ENCODE results near the gene PLEKHB2.

Gene PLEKHB2

GRCh38 chr2:131104487-131105155 lies 515 bp upstream of the PLEKHB2 start:
- peak overlapping the region in 1 of 2 donors; percentile 96 for H3K4me3 ChIP-seq (ENCODE audit: low read length in 2 of 2)
- peaks cover 6% of the 10 kb centered on the region for H3K79me1 ChIP-seq (ENCODE audit: low read depth, low read length)
- H4K91ac ChIP-seq (ENCODE audit: low read depth, low read length, poor library complexity): no peak overlapping the region
- no peak overlapping the region for H2AK5ac ChIP-seq (ENCODE audit: low read depth, low read length)
- H2AFZ ChIP-seq (ENCODE audit: low read length): peak overlapping the region; percentile 94
- no peak overlapping the region for H2BK5ac ChIP-seq (ENCODE audit: low read length)
- no CpG with 5 or more reads among the region's 20 CpGs for WGBS, 2 donors (ENCODE audit: extremely low coverage in 2 of 2, insufficient read length in 2 of 2, insufficient replicate concordance in 1 of 2)
- no peak overlapping the region for H3K14ac ChIP-seq (ENCODE audit: low read length)
- no peak overlapping the region for H2BK15ac ChIP-seq (ENCODE audit: low read length)
- DNase-seq (ENCODE audit: low spot score): no peak
- H3K9ac ChIP-seq (ENCODE audit: low read depth, low read length, poor library complexity): no peak overlapping the region
- no peaks in the 10 kb centered on the region for H3K9me3 ChIP-seq (replicated peaks in 1 of 2; ENCODE audit: control insufficient read depth in 2 of 2, insufficient read depth in 1 of 2, low read depth in 1 of 2, low read length in 2 of 2)
- peaks cover 0 to 2% of the 10 kb centered on the region in 2 donors for H3K36me3 ChIP-seq (replicated peaks in 1 of 2; ENCODE audit: control insufficient read depth in 2 of 2, insufficient read depth in 2 of 2, low read length in 2 of 2)
- H3K4me1 ChIP-seq (ENCODE audit: control insufficient read depth in 2 of 2, insufficient read depth in 1 of 2, low read depth in 1 of 2, low read length in 2 of 2): peaks cover 3 to 6% of the 10 kb centered on the region in 2 donors
- no peak overlapping the region for H3K4ac ChIP-seq (ENCODE audit: low read length)
- H3K18ac ChIP-seq (ENCODE audit: low read length): no peak overlapping the region
- H3K27me3 ChIP-seq (ENCODE audit: control insufficient read depth in 3 of 3, insufficient read depth in 3 of 3, low read depth in 1 of 3, low read length in 3 of 3): no peaks in the 10 kb centered on the region
- H2BK120ac ChIP-seq (ENCODE audit: low read depth, low read length): no peak overlapping the region
- no peak overlapping the region for H3K23ac ChIP-seq (ENCODE audit: low read depth, low read length, poor library complexity)
- H2BK12ac ChIP-seq (ENCODE audit: low read length): no peak overlapping the region
- H4K8ac ChIP-seq (ENCODE audit: low read depth, low read length): no peak overlapping the region
- peak overlapping the region; percentile 39 for H3K4me2 ChIP-seq (ENCODE audit: insufficient read depth, low read length, poor library complexity, severe bottlenecking)
- H3K27ac ChIP-seq (replicated peaks; ENCODE audit: low read length): no peak overlapping the region

- Histone ChIP-seq H4K8ac (ENCODE audit: low read depth, low read length) (no peak overlapping the region), H4K91ac (ENCODE audit: low read depth, low read length, poor library complexity) (no peak overlapping the region), H2AK5ac (ENCODE audit: low read depth, low read length) (no peak overlapping the region), H3K36me3 (replicated peaks in 1 of 2; ENCODE audit: control insufficient read depth in 2 of 2, insufficient read depth in 2 of 2, low read length in 2 of 2) (peaks cover 0 to 2% of the 10 kb centered on the region in 2 donors), H3K9me3 (replicated peaks in 1 of 2; ENCODE audit: control insufficient read depth in 2 of 2, insufficient read depth in 1 of 2, low read depth in 1 of 2, low read length in 2 of 2) (no peaks in the 10 kb centered on the region), H3K4ac (ENCODE audit: low read length) (no peak overlapping the region), H2BK15ac (ENCODE audit: low read length) (no peak overlapping the region), H3K23ac (ENCODE audit: low read depth, low read length, poor library complexity) (no peak overlapping the region), H3K4me3 (ENCODE audit: low read length in 2 of 2) (peak overlapping the region; percentile 96), H2AFZ (ENCODE audit: low read length) (peak overlapping the region; percentile 94), H2BK12ac (ENCODE audit: low read length) (no peak overlapping the region), H3K18ac (ENCODE audit: low read length) (no peak overlapping the region), H2BK120ac (ENCODE audit: low read depth, low read length) (no peak overlapping the region), H2BK5ac (ENCODE audit: low read length) (no peak overlapping the region), H3K4me2 (ENCODE audit: insufficient read depth, low read length, poor library complexity, severe bottlenecking) (peak overlapping the region; percentile 70), H3K27me3 (ENCODE audit: control insufficient read depth in 3 of 3, insufficient read depth in 3 of 3, low read depth in 1 of 3, low read length in 3 of 3) (no peaks in the 10 kb centered on the region), H3K4me1 (ENCODE audit: control insufficient read depth in 2 of 2, insufficient read depth in 1 of 2, low read depth in 1 of 2, low read length in 2 of 2) (peaks cover 3 to 6% of the 10 kb centered on the region in 2 donors), H3K14ac (ENCODE audit: low read length) (no peak overlapping the region), H3K27ac (replicated peaks; ENCODE audit: low read length) (no peak overlapping the region), H3K9ac (ENCODE audit: low read depth, low read length, poor library complexity) (peak overlapping the region; percentile 75), H3K79me1 (ENCODE audit: low read depth, low read length) (peaks cover 6% of the 10 kb centered on the region)
- DNase-seq (ENCODE audit: low spot score): no peak
- WGBS, 2 donors (ENCODE audit: extremely low coverage in 2 of 2, insufficient read length in 2 of 2, insufficient replicate concordance in 1 of 2): no CpG with 5 or more reads among the region's 19 CpGs
Measured at GRCh38 chr2:131105950-131106801, 1.0 kb downstream of the PLEKHB2 start.

DNA sequence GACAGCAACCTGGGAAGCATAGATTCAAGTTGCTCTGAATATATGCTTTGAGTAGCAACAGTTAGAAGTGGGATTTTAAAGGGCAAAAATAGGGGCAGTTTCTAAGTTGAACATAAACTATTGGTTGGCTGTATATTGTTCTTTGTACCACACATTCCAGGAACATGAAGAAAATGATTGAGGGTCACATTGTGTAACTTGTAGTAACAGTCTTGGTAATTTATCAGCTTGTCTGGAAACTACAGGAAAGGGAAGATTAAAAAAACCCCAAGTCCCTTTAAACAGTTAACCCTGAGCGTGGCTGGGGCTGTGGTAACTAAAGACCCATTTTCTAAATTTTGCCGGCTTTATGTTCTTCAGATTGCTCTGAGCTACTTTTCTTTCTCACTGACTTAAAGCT lies 7.4 kb downstream of the PLEKHB2 start:
- Histone ChIP-seq H3K18ac (ENCODE audit: low read length) (no peak overlapping the region), H4K91ac (ENCODE audit: low read depth, low read length, poor library complexity) (no peak overlapping the region), H3K9me3 (replicated peaks in 1 of 2; ENCODE audit: control insufficient read depth in 2 of 2, insufficient read depth in 1 of 2, low read depth in 1 of 2, low read length in 2 of 2) (no peaks in the 10 kb centered on the region), H3K14ac (ENCODE audit: low read length) (no peak overlapping the region), H3K23ac (ENCODE audit: low read depth, low read length, poor library complexity) (no peak overlapping the region), H3K4me1 (ENCODE audit: control insufficient read depth in 2 of 2, insufficient read depth in 1 of 2, low read depth in 1 of 2, low read length in 2 of 2) (no peaks in the 10 kb centered on the region), H3K4me2 (ENCODE audit: insufficient read depth, low read length, poor library complexity, severe bottlenecking) (no peak overlapping the region), H3K9ac (ENCODE audit: low read depth, low read length, poor library complexity) (no peak overlapping the region), H3K27ac (replicated peaks; ENCODE audit: low read length) (no peak overlapping the region), H3K36me3 (replicated peaks in 1 of 2; ENCODE audit: control insufficient read depth in 2 of 2, insufficient read depth in 2 of 2, low read length in 2 of 2) (peaks cover 0 to 7% of the 10 kb centered on the region in 2 donors), H3K27me3 (ENCODE audit: control insufficient read depth in 3 of 3, insufficient read depth in 3 of 3, low read depth in 1 of 3, low read length in 3 of 3) (no peaks in the 10 kb centered on the region), H2AFZ (ENCODE audit: low read length) (no peak overlapping the region), H2AK5ac (ENCODE audit: low read depth, low read length) (no peak overlapping the region), H2BK12ac (ENCODE audit: low read length) (no peak overlapping the region), H2BK120ac (ENCODE audit: low read depth, low read length) (no peak overlapping the region), H3K4me3 (ENCODE audit: low read length in 2 of 2) (no peak overlapping the region), H2BK15ac (ENCODE audit: low read length) (no peak overlapping the region), H2BK5ac (ENCODE audit: low read length) (no peak overlapping the region), H3K4ac (ENCODE audit: low read length) (no peak overlapping the region), H4K8ac (ENCODE audit: low read depth, low read length) (no peak overlapping the region), H3K79me1 (ENCODE audit: low read depth, low read length) (no peaks in the 10 kb centered on the region)
- no CpG with 5 or more reads among the region's 2 CpGs for WGBS, 2 donors (ENCODE audit: extremely low coverage in 2 of 2, insufficient read length in 2 of 2, insufficient replicate concordance in 1 of 2)
- no peak for DNase-seq (ENCODE audit: low spot score)

DNA sequence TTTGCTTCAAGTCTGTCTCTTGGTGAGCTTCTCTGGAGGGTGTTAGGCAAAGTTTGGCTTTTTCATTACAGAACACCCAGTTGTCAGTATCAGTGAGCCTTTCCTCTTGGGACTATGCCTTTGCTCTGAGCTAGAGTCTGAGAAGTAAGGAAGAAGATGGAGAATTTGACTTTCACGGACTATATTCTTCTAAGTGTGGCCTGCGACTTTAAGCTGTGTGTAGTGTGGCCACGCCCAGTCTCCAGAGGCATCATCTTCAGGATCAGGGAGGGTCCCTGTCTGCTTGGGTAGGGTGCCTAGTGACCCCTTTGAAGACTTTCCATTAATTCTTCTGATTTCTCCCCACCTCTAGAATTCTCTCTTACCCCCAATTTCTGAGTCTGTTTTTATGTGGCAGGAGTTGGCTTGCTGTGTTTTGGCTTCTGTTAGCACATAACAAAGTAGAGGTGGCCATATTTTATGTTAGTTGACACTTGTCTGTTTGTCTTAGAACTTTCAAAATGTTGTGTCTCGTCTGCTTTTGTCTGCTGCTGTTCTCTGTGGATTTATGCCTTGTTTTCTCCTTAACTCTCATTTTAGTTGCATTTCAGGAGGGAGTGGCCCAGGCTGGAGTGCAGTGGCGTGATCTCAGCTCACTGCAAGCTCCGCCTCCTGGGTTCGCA lies 8.6 kb downstream of the PLEKHB2 start:
- Histone ChIP-seq H3K79me1 (ENCODE audit: low read depth, low read length) (no peaks in the 10 kb centered on the region), H3K4me1 (ENCODE audit: control insufficient read depth in 2 of 2, insufficient read depth in 1 of 2, low read depth in 1 of 2, low read length in 2 of 2) (no peaks in the 10 kb centered on the region), H3K9ac (ENCODE audit: low read depth, low read length, poor library complexity) (no peak overlapping the region), H3K18ac (ENCODE audit: low read length) (no peak overlapping the region), H3K27ac (replicated peaks; ENCODE audit: low read length) (no peak overlapping the region), H4K8ac (ENCODE audit: low read depth, low read length) (no peak overlapping the region), H2AFZ (ENCODE audit: low read length) (no peak overlapping the region), H3K4me3 (ENCODE audit: low read length in 2 of 2) (no peak overlapping the region), H3K27me3 (ENCODE audit: control insufficient read depth in 3 of 3, insufficient read depth in 3 of 3, low read depth in 1 of 3, low read length in 3 of 3) (no peaks in the 10 kb centered on the region), H2AK5ac (ENCODE audit: low read depth, low read length) (no peak overlapping the region), H3K4ac (ENCODE audit: low read length) (no peak overlapping the region), H3K9me3 (replicated peaks in 1 of 2; ENCODE audit: control insufficient read depth in 2 of 2, insufficient read depth in 1 of 2, low read depth in 1 of 2, low read length in 2 of 2) (no peaks in the 10 kb centered on the region), H3K4me2 (ENCODE audit: insufficient read depth, low read length, poor library complexity, severe bottlenecking) (no peak overlapping the region), H2BK15ac (ENCODE audit: low read length) (no peak overlapping the region), H3K23ac (ENCODE audit: low read depth, low read length, poor library complexity) (no peak overlapping the region), H2BK12ac (ENCODE audit: low read length) (no peak overlapping the region), H3K36me3 (replicated peaks in 1 of 2; ENCODE audit: control insufficient read depth in 2 of 2, insufficient read depth in 2 of 2, low read length in 2 of 2) (peaks cover 0 to 5% of the 10 kb centered on the region in 2 donors), H2BK120ac (ENCODE audit: low read depth, low read length) (no peak overlapping the region), H3K14ac (ENCODE audit: low read length) (no peak overlapping the region), H4K91ac (ENCODE audit: low read depth, low read length, poor library complexity) (no peak overlapping the region), H2BK5ac (ENCODE audit: low read length) (no peak overlapping the region)
- DNase-seq (ENCODE audit: low spot score): no peak
- no CpG with 5 or more reads among the region's 7 CpGs for WGBS, 2 donors (ENCODE audit: extremely low coverage in 2 of 2, insufficient read length in 2 of 2, insufficient replicate concordance in 1 of 2)
